GM19324 (cell line): Measurements from ENCODE around the gene HDAC10.

Experiments used
- ATAC-seq: cut with Tn5 transposase; IDR thresholded peaks from one replicate; pipeline ENCODE4 v1.9.1; 2021; ENCODE audit warnings: mild to moderate bottlenecking, moderate library complexity; ENCODE audit not compliant: unreplicated experiment, low FRiP score

HDAC10 gene

GRCh38 chr22:50257451-50258360 lies 6.6 kb upstream of the HDAC10 start:
- ATAC-seq: no peak

- ATAC-seq: no peak
These were observed 6.0 kb upstream of the HDAC10 start for GRCh38 chr22:50257041-50257440.

GRCh38 chr22:50256258-50256862 lies 5.3 kb upstream of the HDAC10 start:
- no peak for ATAC-seq

- ATAC-seq: no peak
These were observed 4.5 kb upstream of the HDAC10 start for GRCh38 chr22:50255607-50256006.

- ATAC-seq: no peak
These were observed 4.0 kb upstream of the HDAC10 start for GRCh38 chr22:50255099-50255498.

GRCh38 chr22:50253941-50254340 lies 2.9 kb upstream of the HDAC10 start:
- ATAC-seq: no peak

GRCh38 chr22:50253046-50253915 lies 2.2 kb upstream of the HDAC10 start:
- ATAC-seq: no peak

GRCh38 chr22:50252082-50253045 lies 1.3 kb upstream of the HDAC10 start:
- ATAC-seq: no peak

- no peak for ATAC-seq
These were observed 514 bp upstream of the HDAC10 start for GRCh38 chr22:50251477-50252081.

GRCh38 chr22:50250249-50250554 lies 863 bp downstream of the HDAC10 start:
- no peak for ATAC-seq

- ATAC-seq: no peak
These were observed 1.5 kb downstream of the HDAC10 start for GRCh38 chr22:50249341-50250248.

GRCh38 chr22:50248196-50249081 lies 2.6 kb downstream of the HDAC10 start:
- ATAC-seq: no peak

GRCh38 chr22:50247748-50248147 lies 3.3 kb downstream of the HDAC10 start:
- no peak for ATAC-seq

- no peak for ATAC-seq
These were observed 4.6 kb downstream of the HDAC10 start for GRCh38 chr22:50246242-50247175.

- peak; percentile 7 for ATAC-seq
These were observed 5.6 kb downstream of the HDAC10 start for GRCh38 chr22:50245214-50246072.
